ENCODE results near the gene INAFM2. TPM values are rescaled to one million over a fixed set of nuclear protein-coding genes. Genes with fewer than 3 reads are reported as not detected.

INAFM2 gene
- total and polyA plus RNA-seq, 2 donors (not counting 3 experiments of a cell fraction or from before 2014, with no cell fraction given) = 10.4 to 24.1 TPM

DNA sequence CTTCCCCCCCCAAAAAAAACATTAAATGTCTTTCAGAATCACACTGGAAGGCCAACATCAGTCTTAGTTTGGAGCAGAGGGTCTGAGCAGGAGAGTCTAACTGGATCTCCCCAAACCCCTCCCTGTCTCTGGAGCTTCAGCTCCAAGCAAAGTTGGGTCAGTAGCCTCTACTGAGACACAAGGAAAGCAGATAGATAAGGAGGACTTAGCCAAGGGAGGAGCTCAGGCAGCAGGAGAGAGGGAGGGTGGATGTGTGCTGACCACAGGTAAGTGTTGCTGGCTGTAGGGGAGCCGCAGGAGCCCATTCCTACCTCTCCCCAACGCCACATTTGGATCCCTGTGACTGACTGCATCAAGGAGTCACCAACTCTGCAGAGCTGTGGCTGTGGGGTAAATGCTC lies 22.7 kb upstream of the INAFM2 start:
- Histone ChIP-seq H3K27me3 (ENCODE audit: control insufficient read depth in 2 of 2, insufficient read depth in 2 of 2, low read length in 2 of 2) (peaks cover 5 to 11% of the 10 kb centered on the region in 2 experiments), H3K9me1 (replicated peaks; ENCODE audit: control insufficient read depth, extremely low read depth, insufficient read depth, low read length) (no peaks in the 10 kb centered on the region), H3K79me2 (ENCODE audit: control insufficient read depth, insufficient read depth, low read length) (no peaks in the 10 kb centered on the region), H3K9me3 (replicated peaks; ENCODE audit: control insufficient read depth, insufficient read depth, low read length) (no peaks in the 10 kb centered on the region), H3K4me2 (ENCODE audit: insufficient read depth, low read length) (no peak overlapping the region), H4K20me1 (replicated peaks; ENCODE audit: control insufficient read depth, extremely low read depth, insufficient read depth, low read length) (no peaks in the 10 kb centered on the region), H3K4me3 (replicated peaks in 1 of 3; ENCODE audit: insufficient read depth in 1 of 3, low read depth in 1 of 3, low read length in 3 of 3) (no peak overlapping the region), H3K27ac (ENCODE audit: insufficient read depth, low read depth, low read length) (no peak overlapping the region), H2AFZ (ENCODE audit: low read depth, low read length) (no peak overlapping the region), H3K36me3 (ENCODE audit: control insufficient read depth in 2 of 2, extremely low read depth in 1 of 2, insufficient read depth in 2 of 2, low read length in 2 of 2) (no peaks in the 10 kb centered on the region), H3K9ac (replicated peaks; ENCODE audit: extremely low read depth, insufficient read depth, low read length) (no peak overlapping the region), H3K4me1 (ENCODE audit: control insufficient read depth, extremely low read depth, insufficient read depth, low read length) (no peaks in the 10 kb centered on the region)
- no TSS peak for BruUV-seq (replicated peaks)
- POLR2A ChIA-PET = no interaction called here
- dilution Hi-C loops (cut with MboI; ENCODE audit: extremely low pct_ligation_motif_present, low sequenced_read_pairs) = no loop called here
- DNase-seq (ENCODE audit: low read depth, low spot score) (no peak), FAIRE-seq (no peak)
- TF ChIP-seq POLR2AphosphoS5 (IDR thresholded peaks at IDR 0.05; ENCODE audit: insufficient read depth, low read depth, low read length) (no peak), FOS (IDR thresholded peaks at IDR 0.05; ENCODE audit: borderline replicate concordance, insufficient read depth, low read length) (no peak), POLR2A (IDR thresholded peaks at IDR 0.05; ENCODE audit: low read depth, low read length) (no peak), JUN (IDR thresholded peaks at IDR 0.05; ENCODE audit: borderline replicate concordance, insufficient read depth, insufficient read length, low read depth) (no peak), GATA2 (IDR thresholded peaks at IDR 0.05; ENCODE audit: insufficient read depth, insufficient read length, low read depth, low read length) (no peak), MYC (IDR thresholded peaks at IDR 0.05; ENCODE audit: low read depth, low read length) (no peak), EZH2 (IDR thresholded peaks at IDR 0.05; ENCODE audit: borderline replicate concordance, low read depth, low read length, severe bottlenecking) (no peak)
- TF ChIP-seq, protein P1, sequence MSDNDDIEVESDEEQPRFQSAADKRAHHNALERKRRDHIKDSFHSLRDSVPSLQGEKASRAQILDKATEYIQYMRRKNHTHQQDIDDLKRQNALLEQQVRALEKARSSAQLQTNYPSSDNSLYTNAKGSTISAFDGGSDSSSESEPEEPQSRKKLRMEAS (IDR thresholded peaks at IDR 0.05; ENCODE audit: insufficient read depth, insufficient read length) = no peak
- TF ChIP-seq, protein P2, sequence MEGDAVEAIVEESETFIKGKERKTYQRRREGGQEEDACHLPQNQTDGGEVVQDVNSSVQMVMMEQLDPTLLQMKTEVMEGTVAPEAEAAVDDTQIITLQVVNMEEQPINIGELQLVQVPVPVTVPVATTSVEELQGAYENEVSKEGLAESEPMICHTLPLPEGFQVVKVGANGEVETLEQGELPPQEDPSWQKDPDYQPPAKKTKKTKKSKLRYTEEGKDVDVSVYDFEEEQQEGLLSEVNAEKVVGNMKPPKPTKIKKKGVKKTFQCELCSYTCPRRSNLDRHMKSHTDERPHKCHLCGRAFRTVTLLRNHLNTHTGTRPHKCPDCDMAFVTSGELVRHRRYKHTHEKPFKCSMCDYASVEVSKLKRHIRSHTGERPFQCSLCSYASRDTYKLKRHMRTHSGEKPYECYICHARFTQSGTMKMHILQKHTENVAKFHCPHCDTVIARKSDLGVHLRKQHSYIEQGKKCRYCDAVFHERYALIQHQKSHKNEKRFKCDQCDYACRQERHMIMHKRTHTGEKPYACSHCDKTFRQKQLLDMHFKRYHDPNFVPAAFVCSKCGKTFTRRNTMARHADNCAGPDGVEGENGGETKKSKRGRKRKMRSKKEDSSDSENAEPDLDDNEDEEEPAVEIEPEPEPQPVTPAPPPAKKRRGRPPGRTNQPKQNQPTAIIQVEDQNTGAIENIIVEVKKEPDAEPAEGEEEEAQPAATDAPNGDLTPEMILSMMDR (IDR thresholded peaks at IDR 0.05; ENCODE audit: extremely low read depth in 1 of 2, insufficient read depth in 1 of 2, low read depth in 1 of 2, low read length in 2 of 2) = no peak
- intact Hi-C loops (cut with micrococcal nuclease) = no loop called here
- CTCF ChIA-PET = interaction anchor here (1.1 to 3.9 kb wide), 5 partner anchors 9 to 26 kb away, joined by 3 to 32 read pairs (median 15); no protein-coding TSS in a partner anchor
